Measurements from ENCODE around the gene NKG7.

Gene NKG7

DNA sequence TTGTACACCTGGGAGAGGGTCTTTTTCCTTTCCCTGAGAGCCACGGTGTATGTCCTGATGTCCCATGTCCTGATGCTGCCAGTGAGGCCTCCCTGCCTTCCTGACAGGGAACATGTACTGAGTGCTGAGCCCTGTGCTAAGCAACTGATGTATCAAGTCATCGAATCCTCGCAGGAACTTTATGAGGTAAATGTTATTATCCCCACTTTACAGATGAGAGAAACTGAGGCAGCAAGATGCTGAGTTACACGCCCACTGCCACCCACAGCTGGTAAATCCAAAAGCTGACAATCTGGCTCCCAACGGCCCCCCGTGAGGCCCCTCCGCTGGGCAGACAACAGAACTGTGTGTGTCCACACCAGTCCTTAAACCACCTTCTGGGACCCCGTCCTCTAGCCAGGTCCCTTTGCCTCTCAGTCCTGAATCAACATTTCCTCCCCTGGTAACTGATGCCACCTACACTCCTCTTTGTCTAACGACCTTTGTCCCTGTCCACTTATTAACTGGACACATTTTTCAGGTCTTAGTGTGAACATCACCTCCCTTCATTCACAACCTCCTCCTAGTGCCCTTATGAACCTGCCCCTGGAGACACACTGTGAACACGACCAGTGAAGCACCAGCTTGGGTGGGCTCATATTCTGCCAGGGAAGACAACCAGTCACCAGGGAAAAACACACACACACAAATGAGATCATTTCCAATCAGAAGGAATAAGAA, 25.1 kb downstream of the NKG7 start:
- Histone ChIP-seq H3K9me3 (no peaks in the 10 kb centered on the region), H3K27me3 (no peaks in the 10 kb centered on the region), H3K36me3 (peaks cover 27% of the 10 kb centered on the region), H3K4me1 (no peaks in the 10 kb centered on the region; the same call in none of the 2 replicates), H3K4me3 (ENCODE audit: low read depth, low read length) (no peak overlapping the region)
- DNase-seq = no peak
- TF ChIP-seq, protein P1, sequence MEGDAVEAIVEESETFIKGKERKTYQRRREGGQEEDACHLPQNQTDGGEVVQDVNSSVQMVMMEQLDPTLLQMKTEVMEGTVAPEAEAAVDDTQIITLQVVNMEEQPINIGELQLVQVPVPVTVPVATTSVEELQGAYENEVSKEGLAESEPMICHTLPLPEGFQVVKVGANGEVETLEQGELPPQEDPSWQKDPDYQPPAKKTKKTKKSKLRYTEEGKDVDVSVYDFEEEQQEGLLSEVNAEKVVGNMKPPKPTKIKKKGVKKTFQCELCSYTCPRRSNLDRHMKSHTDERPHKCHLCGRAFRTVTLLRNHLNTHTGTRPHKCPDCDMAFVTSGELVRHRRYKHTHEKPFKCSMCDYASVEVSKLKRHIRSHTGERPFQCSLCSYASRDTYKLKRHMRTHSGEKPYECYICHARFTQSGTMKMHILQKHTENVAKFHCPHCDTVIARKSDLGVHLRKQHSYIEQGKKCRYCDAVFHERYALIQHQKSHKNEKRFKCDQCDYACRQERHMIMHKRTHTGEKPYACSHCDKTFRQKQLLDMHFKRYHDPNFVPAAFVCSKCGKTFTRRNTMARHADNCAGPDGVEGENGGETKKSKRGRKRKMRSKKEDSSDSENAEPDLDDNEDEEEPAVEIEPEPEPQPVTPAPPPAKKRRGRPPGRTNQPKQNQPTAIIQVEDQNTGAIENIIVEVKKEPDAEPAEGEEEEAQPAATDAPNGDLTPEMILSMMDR (IDR thresholded peaks at IDR 0.05; ENCODE audit: low read depth, low read length) = no peak

DNA sequence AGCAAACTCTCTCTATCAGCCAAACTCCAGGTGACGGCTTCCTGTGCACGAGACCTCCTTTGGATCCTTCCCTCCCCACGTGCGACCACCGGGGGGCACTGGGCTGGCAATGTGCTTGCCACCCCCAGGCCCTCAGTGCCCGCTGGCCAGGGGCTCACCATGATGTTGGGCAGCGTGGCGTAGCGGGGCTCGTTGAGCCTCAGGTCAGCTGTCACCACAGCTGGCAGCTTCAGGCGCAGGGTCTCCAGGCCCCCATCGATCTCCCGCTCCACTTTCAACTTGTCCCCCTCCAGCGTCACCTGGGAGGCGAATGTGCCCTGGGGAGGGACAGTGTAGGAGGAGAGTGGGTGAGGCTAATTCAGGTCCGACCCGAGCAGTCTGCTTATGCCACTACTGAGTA, 25.7 kb downstream of the NKG7 start:
- Histone ChIP-seq H3K9me3 (no peaks in the 10 kb centered on the region), H3K36me3 (peaks cover 23% of the 10 kb centered on the region), H3K4me1 (no peaks in the 10 kb centered on the region; the same call in none of the 2 replicates), H3K27me3 (no peaks in the 10 kb centered on the region), H3K4me3 (ENCODE audit: low read depth, low read length) (no peak overlapping the region)
- TF ChIP-seq, protein P1 (IDR thresholded peaks at IDR 0.05; ENCODE audit: low read depth, low read length) = no peak
- DNase-seq = no peak

DNA sequence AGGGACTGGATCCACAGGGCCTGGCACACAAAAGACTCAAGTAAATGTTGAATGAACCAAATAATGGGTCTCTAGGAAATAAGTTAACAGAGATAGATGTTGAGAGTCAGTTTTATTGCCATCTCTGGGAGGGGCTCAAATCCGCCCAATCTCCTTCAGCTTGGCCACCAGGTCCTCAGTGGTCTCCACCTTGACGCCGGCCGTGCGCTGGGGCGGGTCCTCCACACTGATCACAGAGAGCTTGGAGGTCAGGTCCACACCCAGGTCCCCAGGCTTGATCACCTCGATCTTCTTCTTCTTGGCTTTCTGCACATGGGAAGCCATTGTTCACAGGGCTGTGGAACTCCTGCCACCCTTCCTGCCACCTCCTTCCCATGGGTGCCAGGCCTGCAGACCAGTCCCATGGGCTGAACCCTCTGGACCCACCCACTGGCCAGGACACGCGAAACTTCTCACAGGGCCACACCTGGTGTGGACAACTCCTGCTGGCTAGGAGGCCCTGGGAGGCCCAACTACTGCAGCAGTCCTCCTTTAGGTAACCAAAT, 27.3 kb downstream of the NKG7 start:
- TF ChIP-seq, protein P1 (IDR thresholded peaks at IDR 0.05; ENCODE audit: low read depth, low read length) = no peak
- Histone ChIP-seq H3K9me3 (no peaks in the 10 kb centered on the region), H3K27me3 (peaks cover 8% of the 10 kb centered on the region), H3K4me1 (no peaks in the 10 kb centered on the region; the same call in none of the 2 replicates), H3K4me3 (ENCODE audit: low read depth, low read length) (no peak overlapping the region), H3K36me3 (peaks cover 13% of the 10 kb centered on the region)
- DNase-seq = no peak

DNA sequence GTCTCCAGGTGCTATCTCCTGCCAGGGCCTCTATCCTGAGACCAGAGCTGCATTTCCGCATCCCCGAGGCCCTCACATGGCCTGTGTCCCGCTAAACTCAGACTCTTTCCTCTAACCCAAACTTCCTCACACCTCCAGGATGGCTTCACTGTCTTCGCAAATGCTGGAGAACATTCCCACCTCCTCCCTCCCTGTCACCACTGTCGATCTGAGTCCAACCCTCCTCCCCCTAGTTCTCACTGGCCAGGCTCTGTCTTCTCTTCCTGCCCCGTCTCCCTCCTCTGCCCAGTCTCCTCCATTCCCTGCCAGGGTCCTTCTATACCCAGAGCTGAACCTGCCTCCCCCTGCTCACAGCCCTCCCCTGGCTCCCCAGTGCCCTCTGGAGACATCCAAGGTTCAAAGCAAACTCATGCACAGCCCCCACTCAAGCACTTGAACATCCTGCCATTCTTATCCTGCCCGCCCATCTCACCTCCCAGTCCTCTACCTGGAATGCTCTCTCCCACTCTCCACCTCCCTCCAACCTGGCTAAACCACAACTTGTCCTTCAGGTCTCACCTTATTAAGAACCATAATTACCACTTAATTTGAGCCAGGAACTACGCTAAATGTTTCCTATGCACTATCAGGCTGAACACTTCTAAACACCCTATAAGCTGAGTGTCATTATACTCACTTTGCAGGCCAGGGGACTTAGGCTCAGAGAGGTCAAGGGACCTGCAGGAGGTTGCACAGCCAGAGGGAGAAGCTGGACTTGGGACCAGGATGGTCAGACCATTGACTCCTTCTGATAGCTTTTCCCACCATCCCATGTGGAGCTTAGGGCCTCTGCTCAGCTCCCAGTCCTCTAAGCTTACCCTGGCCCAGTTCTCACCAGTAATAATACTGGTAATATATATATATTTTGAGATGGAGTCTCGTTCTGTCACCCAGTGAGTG, 29.6 kb downstream of the NKG7 start:
- TF ChIP-seq, protein P1 (IDR thresholded peaks at IDR 0.05; ENCODE audit: low read depth, low read length) = no peak
- Histone ChIP-seq H3K36me3 (peaks cover 5% of the 10 kb centered on the region; the same call in 1 of the 2 replicates), H3K9me3 (no peaks in the 10 kb centered on the region), H3K4me3 (ENCODE audit: low read depth, low read length) (no peak overlapping the region), H3K4me1 (no peaks in the 10 kb centered on the region; the same call in 1 of the 2 replicates), H3K27me3 (peaks cover 10% of the 10 kb centered on the region)
- no peak for DNase-seq

DNA sequence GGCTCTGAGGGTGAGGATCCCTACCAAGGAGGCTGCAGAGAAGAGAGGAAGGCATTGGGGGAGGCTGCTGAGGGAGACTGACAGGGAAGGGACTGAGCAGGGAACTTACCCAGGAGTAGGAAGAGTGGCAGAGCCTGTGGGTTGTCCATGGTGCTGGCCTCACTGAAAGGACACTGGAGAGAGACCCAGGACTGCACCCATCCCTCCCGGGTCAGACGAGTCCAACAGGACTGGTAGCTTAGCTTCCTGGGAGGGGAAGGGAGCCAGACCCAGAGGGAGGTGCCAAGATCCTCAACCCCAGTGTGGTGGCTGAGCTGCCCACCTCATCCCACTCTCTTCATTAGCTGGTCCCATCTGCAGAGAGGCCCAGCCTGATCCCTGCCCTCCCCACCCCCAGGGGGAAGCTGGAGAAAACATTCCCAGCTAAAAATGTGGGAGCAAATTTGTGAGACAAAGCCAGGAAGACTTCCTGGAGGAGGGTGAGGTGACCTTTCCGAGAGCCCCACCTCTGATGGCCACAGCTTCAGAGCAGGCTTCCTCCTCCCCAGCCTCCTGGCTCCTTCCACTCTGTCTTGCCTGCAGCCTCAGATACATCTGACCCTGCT, 30.4 kb downstream of the NKG7 start, which contains the start of gene VSIG10L:
Gene VSIG10L, minus strand, starts transcription at position 164 of the 605 bp plus-strand sequence. Its CDS starts 15 bp downstream, at position 149.
- H3K27me3 ChIP-seq = peaks cover 10% of the 10 kb centered on the region
- no peaks in the 10 kb centered on the region; the same call in 1 of the 2 replicates for H3K4me1 ChIP-seq
- H3K9me3 ChIP-seq = no peaks in the 10 kb centered on the region
- H3K36me3 ChIP-seq = peaks cover 5% of the 10 kb centered on the region; the same call in 1 of the 2 replicates
- TF ChIP-seq, protein P1 (IDR thresholded peaks at IDR 0.05; ENCODE audit: low read depth, low read length) = no peak
- H3K4me3 ChIP-seq (ENCODE audit: low read depth, low read length) = no peak within 1 kb of the TSS
- no peak for DNase-seq

All from BE2C (cell line).